Neural cell (in vitro differentiated cells): ENCODE results near the gene TNPO2. TPM values are rescaled to one million over a fixed set of nuclear protein-coding genes. Genes with fewer than 3 reads are reported as not detected.

Experiments used
- H2AFZ ChIP-seq: fragments of 200-600, 300-800 bp; sonication (generic), shearing (Covaris generic); 2 replicates; pipeline ENCODE4 v1.6.0; 2014; ENCODE audit warnings: low read depth, mild to moderate bottlenecking, antibody characterized with exemption, low read length, moderate library complexity
- H3F3A ChIP-seq: fragments of 200-600 bp; shearing (Covaris generic); 2 replicates; pipeline ENCODE4 v1.6.1; 2016; ENCODE audit warnings: mild to moderate bottlenecking, moderate library complexity, mixed read lengths, antibody characterized with exemption, low read length; ENCODE audit not compliant: insufficient read depth, poor library complexity, severe bottlenecking
- H3K27ac ChIP-seq: fragments of 200-600, 300-800 bp; sonication (generic), shearing (Covaris generic); 2 replicates; pipeline ENCODE4 v1.5.1; 2014; ENCODE audit warnings: mild to moderate bottlenecking, low read length, moderate library complexity
- H3K27me3 ChIP-seq: fragments of 300-800, 200-600 bp; sonication (generic), shearing (Covaris generic); 2 replicates; pipeline ENCODE4 v1.6.0; 2014; ENCODE audit warnings: mild to moderate bottlenecking, low read depth, low read length, moderate library complexity; ENCODE audit not compliant: insufficient read depth
- H3K36me3 ChIP-seq: fragments of 300-800, 200-600 bp; sonication (generic), shearing (Covaris generic); 2 replicates; pipeline ENCODE4 v1.5.1; 2014; ENCODE audit warnings: mild to moderate bottlenecking, antibody characterized with exemption, low read length, moderate library complexity; ENCODE audit not compliant: insufficient read depth
- H3K4me2 ChIP-seq: fragments of 300-800, 200-600 bp; sonication (generic), shearing (Covaris generic); 2 replicates; pipeline ENCODE4 v1.6.0; 2014; ENCODE audit warnings: mild to moderate bottlenecking, low read length
- H3K4me3 ChIP-seq: fragments of 300-800, 200-600 bp; sonication (generic), shearing (Covaris generic); 2 replicates; pipeline ENCODE4 v1.5.1; 2014; ENCODE audit warnings: mild to moderate bottlenecking, low read length, moderate library complexity
- H3K79me2 ChIP-seq: fragments of 200-600 bp; shearing (Covaris generic); replicated peaks from 2 replicates; pipeline ENCODE4 v1.6.0; 2014; ENCODE audit warnings: mild to moderate bottlenecking, low read length, moderate library complexity; ENCODE audit not compliant: insufficient read depth
- H3K9ac ChIP-seq: fragments of 300-800, 200-600 bp; sonication (generic), shearing (Covaris generic); 2 replicates; pipeline ENCODE4 v1.6.1; 2016; ENCODE audit warnings: mild to moderate bottlenecking, low read length, mixed read lengths
- H3K9me2 ChIP-seq: fragments of 200-600 bp; shearing (Covaris generic); 2 replicates; pipeline ENCODE4 v1.6.1; 2016; ENCODE audit warnings: mild to moderate bottlenecking, low read length, mixed read lengths; ENCODE audit not compliant: insufficient read depth
- H3K9me3 ChIP-seq: fragments of 200-600, 300-800 bp; sonication (generic), shearing (Covaris generic); 2 replicates; pipeline ENCODE4 v1.6.1; 2016; ENCODE audit warnings: mild to moderate bottlenecking, mixed run types, low read length, moderate library complexity, mixed read lengths
- H4K20me1 ChIP-seq: fragments of 200-600 bp; shearing (Covaris generic); 2 replicates; pipeline ENCODE4 v1.6.1; 2016; ENCODE audit warnings: mild to moderate bottlenecking, mixed run types; ENCODE audit not compliant: insufficient read depth
- EP300 ChIP-seq: fragments of 450-650 bp; conservative IDR thresholded peaks from 2 replicates; pipeline ENCODE4 v1.6.1; 2014; ENCODE audit warnings: antibody characterized with exemption, mild to moderate bottlenecking, moderate library complexity; ENCODE audit not compliant: poor library complexity, severe bottlenecking
- EZH2 ChIP-seq: fragments of 200-600, 300-800 bp; shearing (Covaris generic), sonication (generic); IDR thresholded peaks from 2 replicates; pipeline ENCODE4 v1.6.1; 2014; ENCODE audit warnings: antibody characterized with exemption, low read length, borderline replicate concordance, mild to moderate bottlenecking; ENCODE audit not compliant: insufficient read depth, poor library complexity, severe bottlenecking
- MXI1 ChIP-seq: fragments of 450-650 bp; conservative IDR thresholded peaks from 2 replicates; pipeline ENCODE4 v1.6.1; 2014; ENCODE audit warnings: antibody characterized with exemption, mild to moderate bottlenecking; ENCODE audit not compliant: poor library complexity, severe bottlenecking
- POLR2AphosphoS5 ChIP-seq: IDR thresholded peaks from 2 replicates; pipeline ENCODE4 v1.6.1; 2012
- RAD21 ChIP-seq: fragments of 450-650 bp; conservative IDR thresholded peaks from 2 replicates; pipeline ENCODE4 v1.6.1; 2014; ENCODE audit warnings: antibody characterized with exemption, mild to moderate bottlenecking, moderate library complexity
- SMC3 ChIP-seq: fragments of 450-650 bp; conservative IDR thresholded peaks from 2 replicates; pipeline ENCODE4 v1.6.1; 2014; ENCODE audit warnings: antibody characterized with exemption, mild to moderate bottlenecking, moderate library complexity; ENCODE audit not compliant: poor library complexity
- TAF1 ChIP-seq: IDR thresholded peaks from 2 replicates; pipeline ENCODE4 v1.6.1; 2012; ENCODE audit warnings: low read depth
- polyA plus RNA-seq: library from polyadenylated mRNA; depleted of rRNA; stranded (reverse); fragments of >200 nt; gene quantifications from 2 replicates; pipeline ENCODE4 v1.2.3, GENCODE V29; 2014
- TF ChIP-seq, protein P1 (sequence below): fragments of 450-650 bp; IDR thresholded peaks from 2 replicates; pipeline ENCODE4 v1.5.1; 2014; ENCODE audit warnings: antibody characterized with exemption, mild to moderate bottlenecking, moderate library complexity; ENCODE audit not compliant: poor library complexity, severe bottlenecking
- TF ChIP-seq, protein P2 (sequence below): IDR thresholded peaks from 2 replicates; pipeline ENCODE4 v1.6.1; 2012; ENCODE audit warnings: borderline replicate concordance

Gene TNPO2
- polyA plus RNA-seq, 1 donor from 2014 or later, result 98.6 TPM

DNA sequence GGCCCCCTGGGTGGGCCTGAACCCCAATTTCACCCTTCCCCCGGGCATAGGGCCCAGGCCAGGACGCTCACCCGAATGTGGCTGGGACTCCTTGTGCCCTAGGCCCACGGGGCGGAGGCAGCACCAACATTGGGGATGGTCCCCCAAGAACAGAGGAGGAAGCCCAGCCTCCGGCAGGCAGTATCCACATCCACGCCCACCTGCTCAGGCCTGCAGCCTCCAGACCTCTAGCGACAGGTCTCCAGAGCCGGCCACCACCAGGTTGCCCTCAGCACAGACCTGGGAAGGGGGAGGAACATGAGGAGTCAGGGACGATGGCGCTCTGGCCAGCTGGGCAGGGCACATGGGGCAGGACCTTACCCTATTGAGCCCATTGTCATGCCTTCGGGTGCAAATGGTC is 34.7 kb downstream of the TNPO2 start:
- Histone ChIP-seq H4K20me1 (no peaks in the 10 kb centered on the region), H3K27ac (no peak overlapping the region), H3K36me3 (no peaks in the 10 kb centered on the region), H3K9me3 (no peaks in the 10 kb centered on the region), H3K9ac (no peak overlapping the region), H3K4me2 (no peak overlapping the region), H3K27me3 (no peaks in the 10 kb centered on the region), H3K4me3 (no peak overlapping the region), H2AFZ (no peak overlapping the region), H3F3A (no peaks in the 10 kb centered on the region), H3K79me2 (no peaks in the 10 kb centered on the region), H3K9me2 (no peaks in the 10 kb centered on the region)
- TF ChIP-seq EP300 (no peak), MXI1 (no peak), TAF1 (no peak), RAD21 (no peak), SMC3 (no peak), POLR2AphosphoS5 (no peak), EZH2 (no peak)
- TF ChIP-seq, protein P1, sequence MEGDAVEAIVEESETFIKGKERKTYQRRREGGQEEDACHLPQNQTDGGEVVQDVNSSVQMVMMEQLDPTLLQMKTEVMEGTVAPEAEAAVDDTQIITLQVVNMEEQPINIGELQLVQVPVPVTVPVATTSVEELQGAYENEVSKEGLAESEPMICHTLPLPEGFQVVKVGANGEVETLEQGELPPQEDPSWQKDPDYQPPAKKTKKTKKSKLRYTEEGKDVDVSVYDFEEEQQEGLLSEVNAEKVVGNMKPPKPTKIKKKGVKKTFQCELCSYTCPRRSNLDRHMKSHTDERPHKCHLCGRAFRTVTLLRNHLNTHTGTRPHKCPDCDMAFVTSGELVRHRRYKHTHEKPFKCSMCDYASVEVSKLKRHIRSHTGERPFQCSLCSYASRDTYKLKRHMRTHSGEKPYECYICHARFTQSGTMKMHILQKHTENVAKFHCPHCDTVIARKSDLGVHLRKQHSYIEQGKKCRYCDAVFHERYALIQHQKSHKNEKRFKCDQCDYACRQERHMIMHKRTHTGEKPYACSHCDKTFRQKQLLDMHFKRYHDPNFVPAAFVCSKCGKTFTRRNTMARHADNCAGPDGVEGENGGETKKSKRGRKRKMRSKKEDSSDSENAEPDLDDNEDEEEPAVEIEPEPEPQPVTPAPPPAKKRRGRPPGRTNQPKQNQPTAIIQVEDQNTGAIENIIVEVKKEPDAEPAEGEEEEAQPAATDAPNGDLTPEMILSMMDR, result no peak
- TF ChIP-seq, protein P2, sequence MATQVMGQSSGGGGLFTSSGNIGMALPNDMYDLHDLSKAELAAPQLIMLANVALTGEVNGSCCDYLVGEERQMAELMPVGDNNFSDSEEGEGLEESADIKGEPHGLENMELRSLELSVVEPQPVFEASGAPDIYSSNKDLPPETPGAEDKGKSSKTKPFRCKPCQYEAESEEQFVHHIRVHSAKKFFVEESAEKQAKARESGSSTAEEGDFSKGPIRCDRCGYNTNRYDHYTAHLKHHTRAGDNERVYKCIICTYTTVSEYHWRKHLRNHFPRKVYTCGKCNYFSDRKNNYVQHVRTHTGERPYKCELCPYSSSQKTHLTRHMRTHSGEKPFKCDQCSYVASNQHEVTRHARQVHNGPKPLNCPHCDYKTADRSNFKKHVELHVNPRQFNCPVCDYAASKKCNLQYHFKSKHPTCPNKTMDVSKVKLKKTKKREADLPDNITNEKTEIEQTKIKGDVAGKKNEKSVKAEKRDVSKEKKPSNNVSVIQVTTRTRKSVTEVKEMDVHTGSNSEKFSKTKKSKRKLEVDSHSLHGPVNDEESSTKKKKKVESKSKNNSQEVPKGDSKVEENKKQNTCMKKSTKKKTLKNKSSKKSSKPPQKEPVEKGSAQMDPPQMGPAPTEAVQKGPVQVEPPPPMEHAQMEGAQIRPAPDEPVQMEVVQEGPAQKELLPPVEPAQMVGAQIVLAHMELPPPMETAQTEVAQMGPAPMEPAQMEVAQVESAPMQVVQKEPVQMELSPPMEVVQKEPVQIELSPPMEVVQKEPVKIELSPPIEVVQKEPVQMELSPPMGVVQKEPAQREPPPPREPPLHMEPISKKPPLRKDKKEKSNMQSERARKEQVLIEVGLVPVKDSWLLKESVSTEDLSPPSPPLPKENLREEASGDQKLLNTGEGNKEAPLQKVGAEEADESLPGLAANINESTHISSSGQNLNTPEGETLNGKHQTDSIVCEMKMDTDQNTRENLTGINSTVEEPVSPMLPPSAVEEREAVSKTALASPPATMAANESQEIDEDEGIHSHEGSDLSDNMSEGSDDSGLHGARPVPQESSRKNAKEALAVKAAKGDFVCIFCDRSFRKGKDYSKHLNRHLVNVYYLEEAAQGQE, result no peak

DNA sequence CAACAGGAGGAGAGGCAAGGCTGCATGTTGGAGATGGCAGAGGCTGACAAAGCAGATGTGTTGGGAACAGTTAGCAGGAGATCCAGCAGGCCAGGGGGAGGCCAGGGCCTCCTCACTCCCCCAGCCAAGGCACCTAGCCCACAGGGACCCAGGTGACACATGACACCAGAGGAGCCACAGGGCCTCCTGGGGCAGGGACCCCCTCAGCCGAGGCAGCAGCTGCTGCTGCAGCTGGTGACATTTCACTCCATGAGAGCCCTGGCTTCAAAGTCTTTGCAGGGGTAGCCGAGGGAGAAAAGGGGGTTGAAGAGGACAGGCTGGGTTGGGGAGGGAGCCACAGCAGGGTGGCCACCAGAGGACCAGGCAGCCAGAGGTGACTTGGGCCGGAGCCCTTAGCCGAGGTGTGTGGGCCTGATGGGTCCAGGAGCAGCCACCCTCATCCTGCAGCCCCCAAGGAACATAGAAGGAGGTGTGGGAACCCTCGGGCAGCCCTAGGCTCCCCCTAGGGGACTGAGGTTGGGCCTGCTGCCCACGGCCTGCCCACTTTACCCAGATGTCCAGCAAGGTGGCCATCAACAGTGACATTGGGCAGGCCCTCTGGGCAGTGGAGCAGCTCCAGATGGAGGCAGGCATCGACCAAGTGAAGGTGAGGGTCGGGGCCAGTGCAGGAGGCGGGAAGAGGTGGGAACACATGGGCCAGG is 36.1 kb downstream of the TNPO2 start, which contains the start of gene GNG14:
TSS of gene GNG14 (plus strand) at position 503 of the 701 bp plus-strand sequence. CDS start at position 554, 51 bp downstream.
- no peaks in the 10 kb centered on the region for H3F3A ChIP-seq

More for the DNA sequence above, 36.1 kb downstream of the TNPO2 start, which contains the start of gene GNG14:
- no peaks in the 10 kb centered on the region for H4K20me1 ChIP-seq
- TF ChIP-seq TAF1 (no peak), EZH2 (no peak), EP300 (no peak), POLR2AphosphoS5 (no peak)
- TF ChIP-seq, protein P2, result no peak
- TF ChIP-seq, protein P1, result no peak
- H3K9me3 ChIP-seq, result no peaks in the 10 kb centered on the region
- no peak within 1 kb of the TSS for H3K4me2 ChIP-seq
- H3K27ac ChIP-seq, result no peak within 1 kb of the TSS
- no peaks in the 10 kb centered on the region for H3K79me2 ChIP-seq
- no peaks in the 10 kb centered on the region for H3K36me3 ChIP-seq
- H3K9me2 ChIP-seq, result no peaks in the 10 kb centered on the region
- H3K27me3 ChIP-seq, result no peaks in the 10 kb centered on the region
- H3K4me3 ChIP-seq, result no peak within 1 kb of the TSS
- no peak within 1 kb of the TSS for H2AFZ ChIP-seq
- H3K9ac ChIP-seq, result no peak within 1 kb of the TSS
